Peyer's patch (tissue), 4 donors: ENCODE results near the gene PRPS2. TPM values are rescaled to one million over a fixed set of nuclear protein-coding genes. Genes with fewer than 3 reads are reported as not detected.

Experiments used
- DNase-seq, 3 donors: peaks; one replicate each; pipeline ENCODE4 v3.0.0-alpha.2; 2017 to 2019
- H3K27ac ChIP-seq, 4 donors: fragments of 200-600 bp; sonication (generic); one replicate each; pipeline ENCODE4 v1.5.1; 2016 to 2019
- H3K27me3 ChIP-seq, 2 donors: fragments of 200-600 bp; sonication (generic); one replicate each; pipeline ENCODE4 v1.5.1; 2019
- H3K36me3 ChIP-seq, 3 donors: fragments of 200-600 bp; sonication (generic); one replicate each; pipeline ENCODE4 v1.5.1; 2016 to 2019
- H3K4me1 ChIP-seq, 4 donors: fragments of 200-600 bp; sonication (generic); one replicate each; pipeline ENCODE4 v1.5.1; 2016 to 2019
- H3K4me3 ChIP-seq, 4 donors: fragments of 200-600 bp; sonication (generic); 1 replicate in 3 of 4; 2 replicates in 1 of 4; pipeline ENCODE4 v1.5.1; 2016 to 2019; ENCODE audit warnings: mild to moderate bottlenecking in 1 of 4
- H3K9me3 ChIP-seq, 4 donors: fragments of 200-600 bp; sonication (generic); one replicate each; pipeline ENCODE4 v1.5.1; 2016 to 2019; ENCODE audit warnings: mild to moderate bottlenecking in 1 of 4
- CTCF ChIP-seq, 6 experiments: fragments of 450-650 bp in 4 of 6; fragments of 200-600 bp in 2 of 6; sonication (generic) in 1 of 6; IDR thresholded peaks; one replicate each; pipeline ENCODE4 v1.5.1; 2017 to 2019; ENCODE audit warnings: antibody characterized with exemption in 6 of 6, mild to moderate bottlenecking in 3 of 6, moderate library complexity in 1 of 6
- POLR2A ChIP-seq, 2 donors: fragments of 450-650 bp; IDR thresholded peaks; one replicate each; pipeline ENCODE4 v1.5.1; 2017; ENCODE audit warnings: antibody characterized with exemption in 2 of 2, mild to moderate bottlenecking in 2 of 2, moderate library complexity in 2 of 2
- total RNA-seq, 4 donors: library from RNA; depleted of rRNA; stranded (reverse); fragments of >200 nt; gene quantifications; one replicate each; pipeline ENCODE4 v1.1.0, GENCODE V29; 2016

Gene PRPS2
- total RNA-seq = 10 to 100 TPM in 3 of 4 donors, 1 to 10 TPM in 1; 8.4 to 32.2 (median 13.7) TPM

GRCh38 chrX:12791257-12792228 is at the start of gene PRPS2:
TSS of gene PRPS2 (plus strand) at chrX:12791412. CDS start at chrX:12791498, 86 bp downstream.
- Histone ChIP-seq H3K27ac (peak within 1 kb of the TSS; percentile 46 to 72 (median 53)), H3K4me1 (no peaks in the 10 kb centered on the region), H3K9me3 (no peaks in the 10 kb centered on the region), H3K36me3 (no peaks in the 10 kb centered on the region), H3K27me3 (no peaks in the 10 kb centered on the region), H3K4me3 (peak within 1 kb of the TSS; percentile 58 to 75 (median 65))
- TF ChIP-seq POLR2A (IDR thresholded peaks at IDR 0.05) (peak in 1 of 2 donors; percentile 11), CTCF (IDR thresholded peaks at IDR 0.05) (no peak)
- DNase-seq = peak; percentile 69 to 85 (median 74)

GRCh38 chrX:12741416-12741815 is 49.8 kb upstream of the PRPS2 start:
- TF ChIP-seq POLR2A (IDR thresholded peaks at IDR 0.05) (no peak), CTCF (IDR thresholded peaks at IDR 0.05) (no peak)
- DNase-seq = no peak
- Histone ChIP-seq H3K36me3 (no peaks in the 10 kb centered on the region), H3K9me3 (no peaks in the 10 kb centered on the region), H3K4me3 (no peak overlapping the region), H3K4me1 (no peaks in the 10 kb centered on the region), H3K27ac (no peak overlapping the region), H3K27me3 (no peaks in the 10 kb centered on the region)

GRCh38 chrX:12747433-12747832 is 43.8 kb upstream of the PRPS2 start:
- DNase-seq = no peak
- H3K4me3 ChIP-seq = no peak overlapping the region
- no peak overlapping the region for H3K27ac ChIP-seq
- H3K4me1 ChIP-seq = no peaks in the 10 kb centered on the region
- no peak for TF ChIP-seq CTCF (IDR thresholded peaks at IDR 0.05)
- no peak for TF ChIP-seq POLR2A (IDR thresholded peaks at IDR 0.05)
- no peaks in the 10 kb centered on the region for H3K36me3 ChIP-seq
- no peaks in the 10 kb centered on the region for H3K9me3 ChIP-seq
- H3K27me3 ChIP-seq = no peaks in the 10 kb centered on the region

- DNase-seq = no peak
- Histone ChIP-seq H3K36me3 (no peaks in the 10 kb centered on the region), H3K4me3 (no peak overlapping the region), H3K27ac (no peak overlapping the region), H3K9me3 (no peaks in the 10 kb centered on the region), H3K4me1 (no peaks in the 10 kb centered on the region), H3K27me3 (no peaks in the 10 kb centered on the region)
- no peak for TF ChIP-seq POLR2A (IDR thresholded peaks at IDR 0.05)
- no peak for TF ChIP-seq CTCF (IDR thresholded peaks at IDR 0.05)
Observed at GRCh38 chrX:12751887-12752286, 39.3 kb upstream of the PRPS2 start.

DNA sequence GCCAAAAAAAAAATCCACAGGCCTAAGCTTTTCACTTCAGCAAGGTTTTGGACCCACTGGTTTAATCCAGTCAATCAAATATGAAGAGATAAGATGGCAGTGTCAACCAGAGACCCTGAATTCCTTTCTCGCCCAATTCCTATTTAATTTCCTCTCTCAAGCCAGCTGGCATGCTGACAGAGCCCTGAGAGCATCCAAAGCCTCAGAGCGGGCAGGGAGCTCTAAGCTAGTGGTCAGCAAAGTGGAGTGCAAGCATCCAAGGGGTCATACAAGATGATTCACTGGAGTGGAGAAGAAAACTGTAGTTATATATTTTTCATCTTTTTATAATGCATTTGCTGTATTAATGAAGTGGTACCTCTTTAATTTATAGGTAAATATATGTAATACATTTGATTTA is 37.8 kb upstream of the PRPS2 start:
- Histone ChIP-seq H3K4me1 (no peaks in the 10 kb centered on the region), H3K27me3 (no peaks in the 10 kb centered on the region), H3K27ac (no peak overlapping the region), H3K36me3 (no peaks in the 10 kb centered on the region), H3K9me3 (no peaks in the 10 kb centered on the region), H3K4me3 (no peak overlapping the region)
- no peak for DNase-seq
- TF ChIP-seq POLR2A (IDR thresholded peaks at IDR 0.05) (no peak), CTCF (IDR thresholded peaks at IDR 0.05) (no peak)
